WTC11 (cell line): ENCODE measurements around the gene MRPL33. TPM values are rescaled to one million over a fixed set of nuclear protein-coding genes. Genes with fewer than 3 reads are reported as not detected.

ENCODE experiments used
- ATAC-seq: fragments of 200-7000 bp; cut with Tn5 transposase; 2 replicates; pipeline ENCODE4 v1.10.0; 2021; ENCODE audit warnings: mild to moderate bottlenecking, moderate library complexity
- CTCF ChIA-PET: fragments of 300-600 bp; sonication (Branson Sonifier 250); formaldehyde crosslinking; loops from one replicate; lab custom pipeline; 2021; ENCODE audit warnings: antibody characterized with exemption; lab: Charles Lee
- POLR2A ChIA-PET: fragments of 350-600 bp; sonication (Branson Sonifier 250); formaldehyde crosslinking; loops from one replicate; lab custom pipeline; 2021; ENCODE audit warnings: antibody characterized with exemption; lab: Charles Lee
- DNase-seq: peaks from one replicate; pipeline ENCODE4 v3.0.0; 2021; ENCODE audit warnings: low spot score
- H3K27ac Mint-ChIP-seq: 2 replicates; pipeline ENCODE4 v1.8.0; 2021; ENCODE audit warnings: mixed read lengths
- H3K27me3 Mint-ChIP-seq: 2 replicates; pipeline ENCODE4 v1.8.0; 2021; ENCODE audit warnings: low read depth, mild to moderate bottlenecking, moderate library complexity, mixed read lengths
- H3K36me3 Mint-ChIP-seq: 2 replicates; pipeline ENCODE4 v1.8.0; 2021; ENCODE audit warnings: mixed read lengths
- H3K4me1 Mint-ChIP-seq: 2 replicates; pipeline ENCODE4 v1.8.0; 2022; ENCODE audit warnings: mixed read lengths
- H3K4me3 Mint-ChIP-seq: 2 replicates; pipeline ENCODE4 v1.8.0; 2021; ENCODE audit warnings: mild to moderate bottlenecking, moderate library complexity, mixed read lengths
- H3K9me3 Mint-ChIP-seq: 2 replicates; pipeline ENCODE4 v1.8.0; 2021; ENCODE audit warnings: mixed read lengths
- CTCF ChIP-seq: fragments of 200-600 bp; IDR thresholded peaks from 2 replicates; pipeline ENCODE4 v1.8.0; 2022; ENCODE audit warnings: antibody characterized with exemption
- ERG ChIP-seq: fragments of 250-450 bp; sonication (Bioruptor Pico); IDR thresholded peaks from 2 replicates; pipeline ENCODE4 v1.8.0; 2021; ENCODE audit warnings: mild to moderate bottlenecking
- GABPB1 ChIP-seq: sonication (generic); formaldehyde crosslinking; IDR thresholded peaks from 2 replicates; pipeline ENCODE4 v1.8.1; 2023; ENCODE audit warnings: mild to moderate bottlenecking, missing genetic modification reagents
- IRF1 ChIP-seq: sonication (generic); formaldehyde crosslinking; IDR thresholded peaks from 2 replicates; pipeline ENCODE4 v1.8.0; 2023; ENCODE audit warnings: missing genetic modification reagents
- IRF2 ChIP-seq: sonication (generic); formaldehyde crosslinking; IDR thresholded peaks from 2 replicates; pipeline ENCODE4 v1.8.0; 2022; ENCODE audit warnings: low read depth, missing genetic modification reagents, borderline replicate concordance
- JUN ChIP-seq: sonication (generic); formaldehyde crosslinking; IDR thresholded peaks from 2 replicates; pipeline ENCODE4 v1.8.0; 2023; ENCODE audit warnings: mild to moderate bottlenecking, missing genetic modification reagents
- MAX ChIP-seq: sonication (generic); formaldehyde crosslinking; IDR thresholded peaks from 2 replicates; pipeline ENCODE4 v1.8.0; 2022; ENCODE audit warnings: mild to moderate bottlenecking, missing genetic modification reagents
- MYBL2 ChIP-seq: sonication (generic); formaldehyde crosslinking; IDR thresholded peaks from 2 replicates; pipeline ENCODE4 v1.8.1; 2023; ENCODE audit warnings: mild to moderate bottlenecking, moderate library complexity, missing genetic modification reagents
- NFYB ChIP-seq: sonication (generic); formaldehyde crosslinking; conservative IDR thresholded peaks from 2 replicates; pipeline ENCODE4 v1.8.0; 2022; ENCODE audit warnings: low read depth, missing genetic modification reagents
- USF1 ChIP-seq: sonication (generic); formaldehyde crosslinking; IDR thresholded peaks from 2 replicates; pipeline ENCODE4 v1.8.0; 2022; ENCODE audit warnings: mild to moderate bottlenecking, missing genetic modification reagents
- ZMAT4 ChIP-seq: fragments of 250-450 bp; sonication (Bioruptor Pico); IDR thresholded peaks from 2 replicates; pipeline ENCODE4 v1.9.0; 2021; ENCODE audit warnings: mild to moderate bottlenecking
- ZNF396 ChIP-seq: fragments of 250-450 bp; sonication (Bioruptor Pico); IDR thresholded peaks from 2 replicates; pipeline ENCODE4 v1.8.0; 2021; ENCODE audit warnings: mild to moderate bottlenecking, moderate library complexity, borderline replicate concordance
- ZNF423 ChIP-seq: fragments of 250-450 bp; sonication (Bioruptor Pico); IDR thresholded peaks from 2 replicates; pipeline ENCODE4 v2.1.2; 2022; ENCODE audit warnings: mild to moderate bottlenecking, moderate library complexity
- ZNF532 ChIP-seq: fragments of 250-450 bp; sonication (Bioruptor Pico); IDR thresholded peaks from 2 replicates; pipeline ENCODE4 v1.9.0; 2021; ENCODE audit warnings: mild to moderate bottlenecking, borderline replicate concordance
- total RNA-seq: library from RNA; stranded (reverse); gene quantifications from 3 replicates; pipeline ENCODE4 v1.2.3, GENCODE V29; 2021

MRPL33 gene
- total RNA-seq, 1 experiment from 2014 or later: 52.5 TPM

GRCh38 chr2:27723372-27724144 lies 48.0 kb upstream of the MRPL33 start:
- Mint-ChIP-seq H3K27me3 (no peaks in the 10 kb centered on the region), H3K36me3 (no peaks in the 10 kb centered on the region), H3K27ac (peak overlapping the region; percentile 49; the same call in 1 of the 2 replicates), H3K9me3 (no peaks in the 10 kb centered on the region), H3K4me3 (no peak overlapping the region), H3K4me1 (peaks cover 21% of the 10 kb centered on the region)
- ATAC-seq (peak; percentile 88), DNase-seq (peak; percentile 72)
- TF ChIP-seq MAX (CRISPR knock-in tag) (peak; percentile 23; the same call in 1 of the 2 replicates), MYBL2 (no peak), CTCF (peak; percentile 66)
- POLR2A ChIA-PET: interaction anchor here (0.6 to 1.6 kb wide), 5 partner anchors 12 to 250 kb away, joined by 3 to 11 read pairs (median 4); no protein-coding TSS in a partner anchor
- CTCF ChIA-PET: interaction anchor here (0.5 to 4.5 kb wide), 42 partner anchors 9 to 723 kb away, joined by 3 to 72 read pairs (median 4); no protein-coding TSS in a partner anchor

- Mint-ChIP-seq H3K9me3 (no peaks in the 10 kb centered on the region), H3K27ac (peak overlapping the region; percentile 38; the same call in 1 of the 2 replicates)
Measured at GRCh38 chr2:27724191-27724590, 47.3 kb upstream of the MRPL33 start.

GRCh38 chr2:27724905-27725701 lies 46.4 kb upstream of the MRPL33 start:
- peaks cover 21% of the 10 kb centered on the region for H3K4me1 Mint-ChIP-seq
- no peak for DNase-seq
- peak overlapping the region; percentile 13 for H3K27ac Mint-ChIP-seq
- POLR2A ChIA-PET: no interaction called here
- CTCF ChIA-PET: interaction anchor here (2.1 to 4.5 kb wide), 4 partner anchors 11 to 689 kb away, joined by 16 to 72 read pairs (median 32); no protein-coding TSS in a partner anchor
- no peaks in the 10 kb centered on the region for H3K36me3 Mint-ChIP-seq
- no peak overlapping the region for H3K4me3 Mint-ChIP-seq
- peak; percentile 37; the same call in 1 of the 2 replicates for TF ChIP-seq GABPB1 (CRISPR knock-in tag)
- no peak for TF ChIP-seq IRF1 (CRISPR knock-in tag)
- no peaks in the 10 kb centered on the region for H3K27me3 Mint-ChIP-seq
- H3K9me3 Mint-ChIP-seq: no peaks in the 10 kb centered on the region
- peak; percentile 11; the same call in 1 of the 2 replicates for ATAC-seq

More at GRCh38 chr2:27724191-27724590, 47.3 kb upstream of the MRPL33 start:
- Mint-ChIP-seq H3K4me3 (no peak overlapping the region), H3K27me3 (no peaks in the 10 kb centered on the region), H3K4me1 (peaks cover 21% of the 10 kb centered on the region), H3K36me3 (no peaks in the 10 kb centered on the region)
- CTCF ChIA-PET: interaction anchor here (0.9 to 4.5 kb wide), 18 partner anchors 9 to 690 kb away, joined by 3 to 72 read pairs (median 7); no protein-coding TSS in a partner anchor
- TF ChIP-seq ZMAT4 (CRISPR knock-in tag) (no peak), ERG (CRISPR knock-in tag) (no peak), NFYB (CRISPR knock-in tag) (no peak)
- DNase-seq: no peak
- POLR2A ChIA-PET: interaction anchor here (1.2 to 1.6 kb wide), 3 partner anchors 18 to 29 kb away, joined by 3 to 11 read pairs (median 4); no protein-coding TSS in a partner anchor
- ATAC-seq: no peak

- Mint-ChIP-seq H3K36me3 (no peaks in the 10 kb centered on the region), H3K4me3 (no peak overlapping the region), H3K27ac (0 out of 2 replicates have a peak overlapping the region, but pooled peaks have one; percentile 22), H3K27me3 (no peaks in the 10 kb centered on the region), H3K4me1 (peaks cover 21% of the 10 kb centered on the region), H3K9me3 (no peaks in the 10 kb centered on the region)
- DNase-seq (no peak), ATAC-seq (no peak)
- ChIA-PET CTCF (interaction anchor here (1.1 kb wide), 1 partner anchor 24 kb away, joined by 3 read pairs; no protein-coding TSS in a partner anchor), POLR2A (no interaction called here)
- no peak for TF ChIP-seq ZNF396 (CRISPR knock-in tag)
- TF ChIP-seq USF1 (CRISPR knock-in tag): no peak
- no peak for TF ChIP-seq ZNF532 (CRISPR knock-in tag)
- no peak for TF ChIP-seq JUN (CRISPR knock-in tag)
- no peak for TF ChIP-seq IRF2
- no peak for TF ChIP-seq ZNF423
Measured at GRCh38 chr2:27727257-27727656, 44.3 kb upstream of the MRPL33 start.
